GM18498 (cell line): ENCODE results near the gene CC2D2A.

Source experiments
- ATAC-seq: cut with Tn5 transposase; IDR thresholded peaks from one replicate; pipeline ENCODE4 v1.9.1; 2021; ENCODE audit warnings: mild to moderate bottlenecking, moderate library complexity; ENCODE audit not compliant: unreplicated experiment

CC2D2A gene

GRCh38 chr4:15636818-15637217 is 167.1 kb downstream of the CC2D2A start:
- ATAC-seq = no peak

GRCh38 chr4:15638418-15638817 is 168.7 kb downstream of the CC2D2A start:
- ATAC-seq = no peak

DNA sequence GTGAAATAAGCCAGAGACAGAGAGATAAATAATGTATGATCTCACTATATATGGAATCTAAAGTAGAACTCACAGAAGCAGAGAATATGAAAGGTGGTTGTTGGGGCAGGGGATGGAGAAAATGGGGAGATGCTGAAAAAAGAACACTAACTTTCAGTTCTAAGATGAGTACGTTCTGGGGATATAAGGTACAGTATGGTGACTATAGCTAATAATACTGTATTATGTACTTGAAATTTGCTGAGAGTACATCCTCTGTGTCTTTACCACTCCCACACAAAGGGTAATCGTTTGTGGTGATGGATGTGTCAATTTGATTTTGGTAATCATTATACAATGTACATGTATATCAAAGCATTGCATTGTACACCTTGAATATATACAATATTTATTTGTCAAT is 178.9 kb downstream of the CC2D2A start:
- peak; percentile 52 for ATAC-seq

DNA sequence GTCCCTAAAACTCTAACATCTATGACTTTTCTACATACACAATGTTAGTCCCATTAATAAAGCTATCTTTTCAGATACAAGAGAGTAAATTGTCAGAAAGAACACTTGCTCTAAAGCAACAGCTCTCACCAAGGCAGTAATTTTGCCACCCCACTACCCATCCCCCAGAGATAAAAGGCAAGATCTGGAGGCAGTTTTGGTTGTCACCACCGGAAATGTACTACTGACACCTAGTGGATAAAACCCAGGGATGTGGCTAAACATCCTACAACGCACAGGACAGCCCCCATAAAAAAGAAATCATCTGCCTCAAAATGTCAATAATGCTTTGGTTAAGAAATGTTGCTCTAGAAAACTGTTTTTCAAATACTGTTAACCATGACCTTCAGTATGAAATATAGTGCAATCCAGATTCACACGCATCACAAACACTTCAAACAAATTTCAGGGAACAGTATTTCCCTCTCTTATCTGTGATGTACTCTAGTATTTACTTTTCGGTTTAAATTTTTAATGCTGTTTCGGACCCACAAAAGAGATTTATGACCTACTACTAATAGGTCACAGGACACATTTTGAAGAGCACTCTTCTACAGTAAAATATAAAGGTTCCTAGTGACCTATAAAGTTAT is 180.3 kb downstream of the CC2D2A start:
- ATAC-seq = peak; percentile 46
